ENCODE results near the gene CBX4. TPM values are rescaled to one million over a fixed set of nuclear protein-coding genes. Genes with fewer than 3 reads are reported as not detected.

CBX4 gene
- polyA plus RNA-seq, 1 donor from 2014 or later: 31.9 TPM

GRCh38 chr17:79873583-79873982 lies 34.3 kb upstream of the CBX4 start:
- Histone ChIP-seq H2AFZ (ENCODE audit: low read depth, low read length) (no peak overlapping the region), H3K9me3 (ENCODE audit: low read length) (no peaks in the 10 kb centered on the region), H3K36me3 (ENCODE audit: insufficient read depth, low read length) (no peaks in the 10 kb centered on the region), H3K27me3 (ENCODE audit: insufficient read depth, low read depth, low read length) (no peaks in the 10 kb centered on the region), H3K79me2 (replicated peaks; ENCODE audit: insufficient read depth, low read length) (no peaks in the 10 kb centered on the region), H3K9me2 (ENCODE audit: insufficient read depth, low read length) (no peaks in the 10 kb centered on the region), H3F3A (ENCODE audit: insufficient read depth, low read length, poor library complexity, severe bottlenecking) (no peaks in the 10 kb centered on the region), H3K4me2 (ENCODE audit: low read length) (no peak overlapping the region), H4K20me1 (ENCODE audit: insufficient read depth) (no peaks in the 10 kb centered on the region), H3K4me3 (ENCODE audit: low read length) (no peak overlapping the region), H3K27ac (ENCODE audit: low read length) (no peak overlapping the region), H3K9ac (ENCODE audit: low read length) (no peak overlapping the region)
- TF ChIP-seq EP300 (conservative IDR thresholded peaks at IDR 0.05; ENCODE audit: poor library complexity, severe bottlenecking): no peak
- no peak for TF ChIP-seq SMC3 (conservative IDR thresholded peaks at IDR 0.05; ENCODE audit: poor library complexity)
- TF ChIP-seq CTCF (IDR thresholded peaks at IDR 0.05; ENCODE audit: poor library complexity, severe bottlenecking): no peak
- no peak for TF ChIP-seq POLR2AphosphoS5 (IDR thresholded peaks at IDR 0.05)
- TF ChIP-seq REST (IDR thresholded peaks at IDR 0.05; ENCODE audit: borderline replicate concordance): no peak
- no peak for TF ChIP-seq RAD21 (conservative IDR thresholded peaks at IDR 0.05)
- no peak for TF ChIP-seq EZH2 (IDR thresholded peaks at IDR 0.05; ENCODE audit: borderline replicate concordance, insufficient read depth, low read length, poor library complexity, severe bottlenecking)
- no peak for TF ChIP-seq MXI1 (conservative IDR thresholded peaks at IDR 0.05; ENCODE audit: poor library complexity, severe bottlenecking)

- Histone ChIP-seq H3F3A (ENCODE audit: insufficient read depth, low read length, poor library complexity, severe bottlenecking) (no peaks in the 10 kb centered on the region), H3K9me2 (ENCODE audit: insufficient read depth, low read length) (no peaks in the 10 kb centered on the region), H3K27ac (ENCODE audit: low read length) (no peak overlapping the region), H3K4me2 (ENCODE audit: low read length) (no peak overlapping the region), H3K9me3 (ENCODE audit: low read length) (no peaks in the 10 kb centered on the region), H3K79me2 (replicated peaks; ENCODE audit: insufficient read depth, low read length) (no peaks in the 10 kb centered on the region), H4K20me1 (ENCODE audit: insufficient read depth) (no peaks in the 10 kb centered on the region), H3K36me3 (ENCODE audit: insufficient read depth, low read length) (no peaks in the 10 kb centered on the region), H2AFZ (ENCODE audit: low read depth, low read length) (no peak overlapping the region), H3K4me3 (ENCODE audit: low read length) (no peak overlapping the region), H3K9ac (ENCODE audit: low read length) (no peak overlapping the region), H3K27me3 (ENCODE audit: insufficient read depth, low read depth, low read length) (no peaks in the 10 kb centered on the region)
- TF ChIP-seq EZH2 (IDR thresholded peaks at IDR 0.05; ENCODE audit: borderline replicate concordance, insufficient read depth, low read length, poor library complexity, severe bottlenecking) (no peak), CTCF (IDR thresholded peaks at IDR 0.05; ENCODE audit: poor library complexity, severe bottlenecking) (no peak), SMC3 (conservative IDR thresholded peaks at IDR 0.05; ENCODE audit: poor library complexity) (no peak), REST (IDR thresholded peaks at IDR 0.05; ENCODE audit: borderline replicate concordance) (no peak), MXI1 (conservative IDR thresholded peaks at IDR 0.05; ENCODE audit: poor library complexity, severe bottlenecking) (no peak), RAD21 (conservative IDR thresholded peaks at IDR 0.05) (no peak), POLR2AphosphoS5 (IDR thresholded peaks at IDR 0.05) (no peak), TAF1 (IDR thresholded peaks at IDR 0.05; ENCODE audit: low read depth) (no peak), EP300 (conservative IDR thresholded peaks at IDR 0.05; ENCODE audit: poor library complexity, severe bottlenecking) (no peak)
Measured at GRCh38 chr17:79872762-79873161, 33.5 kb upstream of the CBX4 start.
